HEK293 (cell line): Measurements from ENCODE around the gene MORF4L1.

Source experiments
- CTCF ChIA-PET: fragments of 350-600 bp; formaldehyde crosslinking; extraction: SDS; loops from one replicate; lab custom pipeline; 2021; ENCODE audit warnings: antibody characterized with exemption; lab: Yijun Ruan, JAX
- POLR2A ChIA-PET: fragments of 300-600 bp; formaldehyde crosslinking; extraction: SDS; loops from one replicate; lab custom pipeline; 2020; ENCODE audit warnings: antibody characterized with exemption, inconsistent platforms; lab: Yijun Ruan, JAX
- H3K27ac ChIP-seq: fragments of 200-500 bp; sonication (Bioruptor generic); 2 replicates; pipeline ENCODE4 v1.5.1; 2014; ENCODE audit warnings: low read depth, low read length, control low read depth, inconsistent platforms; ENCODE audit errors: extremely low read depth
- H3K36me3 ChIP-seq, 2 experiments: fragments of 200-500 bp in 1 of 2; sonication (Bioruptor generic) in 1 of 2; 1 replicate in 1 of 2; 2 replicates in 1 of 2; pipeline ENCODE4 v1.5.1; 2014 to 2017; ENCODE audit warnings: inconsistent platforms in 2 of 2, low read length in 2 of 2; ENCODE audit not compliant: control insufficient read depth in 2 of 2, insufficient read depth in 1 of 2
- H3K4me1 ChIP-seq: fragments of 200-500 bp; sonication (Bioruptor generic); 2 replicates; pipeline ENCODE4 v1.5.1; 2014; ENCODE audit warnings: mild to moderate bottlenecking, low read length, inconsistent platforms; ENCODE audit not compliant: control insufficient read depth, insufficient read depth
- H3K4me3 ChIP-seq: 2 replicates; pipeline ENCODE4 v1.5.1; 2011; ENCODE audit warnings: low read depth, mild to moderate bottlenecking, control low read depth, low read length, moderate library complexity
- H3K9me3 ChIP-seq: fragments of 200-500 bp; sonication (Bioruptor generic); 2 replicates; pipeline ENCODE4 v1.5.1; 2014; ENCODE audit warnings: low read depth, low read length, inconsistent platforms; ENCODE audit not compliant: control insufficient read depth, insufficient read depth
- SALL2 ChIP-seq: fragments of 450-650 bp; formaldehyde crosslinking; IDR thresholded peaks from 2 replicates; pipeline ENCODE4 v1.5.0; 2017; ENCODE audit warnings: missing biosample characterization, mild to moderate bottlenecking, missing genetic modification characterization, borderline replicate concordance
- SCRT1 ChIP-seq: fragments of 450-650 bp; formaldehyde crosslinking; IDR thresholded peaks from 2 replicates; pipeline ENCODE4 v1.5.1; 2016; ENCODE audit warnings: missing biosample characterization, missing genetic modification characterization, borderline replicate concordance
- ZFP41 ChIP-seq: fragments of 450-650 bp; formaldehyde crosslinking; IDR thresholded peaks from 2 replicates; pipeline ENCODE4 v1.5.1; 2016; ENCODE audit warnings: missing biosample characterization, missing genetic modification characterization, borderline replicate concordance
- ZIC2 ChIP-seq: fragments of 450-650 bp; formaldehyde crosslinking; IDR thresholded peaks from 2 replicates; pipeline ENCODE4 v1.5.1; 2016; ENCODE audit warnings: missing biosample characterization, missing genetic modification characterization
- ZNF155 ChIP-seq: fragments of 450-650 bp; formaldehyde crosslinking; IDR thresholded peaks from 2 replicates; pipeline ENCODE4 v1.5.1; 2016; ENCODE audit warnings: missing biosample characterization, missing genetic modification characterization
- ZNF2 ChIP-seq: fragments of 450-650 bp; formaldehyde crosslinking; IDR thresholded peaks from 2 replicates; pipeline ENCODE4 v1.5.1; 2016; ENCODE audit warnings: missing biosample characterization, missing genetic modification characterization
- ZNF214 ChIP-seq: fragments of 450-650 bp; formaldehyde crosslinking; IDR thresholded peaks from 2 replicates; pipeline ENCODE4 v1.5.1; 2017; ENCODE audit warnings: missing biosample characterization, mild to moderate bottlenecking, missing genetic modification characterization, borderline replicate concordance
- ZNF266 ChIP-seq: fragments of 450-650 bp; formaldehyde crosslinking; IDR thresholded peaks from 2 replicates; pipeline ENCODE4 v1.5.1; 2016; ENCODE audit warnings: missing biosample characterization, missing genetic modification characterization, low read depth
- ZNF549 ChIP-seq: fragments of 450-650 bp; IDR thresholded peaks from 2 replicates; pipeline ENCODE4 v1.5.1; 2018; ENCODE audit warnings: missing biosample characterization, missing genetic modification characterization, mild to moderate bottlenecking, inconsistent platforms, moderate library complexity
- ZNF571 ChIP-seq: fragments of 450-650 bp; formaldehyde crosslinking; IDR thresholded peaks from 2 replicates; pipeline ENCODE4 v1.5.0; 2017; ENCODE audit warnings: missing biosample characterization, missing genetic modification characterization
- ZNF624 ChIP-seq: fragments of 450-650 bp; formaldehyde crosslinking; IDR thresholded peaks from 2 replicates; pipeline ENCODE4 v1.5.1; 2017; ENCODE audit warnings: missing biosample characterization, missing genetic modification characterization
- ZNF660 ChIP-seq: fragments of 450-650 bp; IDR thresholded peaks from 2 replicates; pipeline ENCODE4 v1.5.1; 2018; ENCODE audit warnings: missing biosample characterization, mild to moderate bottlenecking, missing genetic modification characterization
- ZNF777 ChIP-seq: fragments of 450-650 bp; formaldehyde crosslinking; IDR thresholded peaks from 2 replicates; pipeline ENCODE4 v1.5.1; 2017; ENCODE audit warnings: missing biosample characterization, missing genetic modification characterization, borderline replicate concordance
- ZNF792 ChIP-seq: fragments of 450-650 bp; formaldehyde crosslinking; IDR thresholded peaks from 2 replicates; pipeline ENCODE4 v1.5.1; 2016; ENCODE audit warnings: missing biosample characterization, missing genetic modification characterization
- TF ChIP-seq, protein P1 (sequence below): fragments of 450-650 bp; formaldehyde crosslinking; IDR thresholded peaks from 2 replicates; pipeline ENCODE4 v1.5.1; 2016; ENCODE audit warnings: missing biosample characterization, missing genetic modification characterization, low read depth
- TF ChIP-seq, protein P2 (sequence below): fragments of 450-650 bp; formaldehyde crosslinking; IDR thresholded peaks from 2 replicates; pipeline ENCODE4 v1.5.1; 2017; ENCODE audit warnings: missing biosample characterization, missing genetic modification characterization
- TF ChIP-seq, protein P3 (sequence below): fragments of 450-650 bp; IDR thresholded peaks from 2 replicates; pipeline ENCODE4 v1.5.1; 2018; ENCODE audit warnings: missing biosample characterization, missing genetic modification characterization
- TF ChIP-seq, protein P4 (sequence below): fragments of 450-650 bp; formaldehyde crosslinking; IDR thresholded peaks from 2 replicates; pipeline ENCODE4 v1.5.1; 2016; ENCODE audit warnings: missing biosample characterization, missing genetic modification characterization

The MORF4L1 gene

DNA sequence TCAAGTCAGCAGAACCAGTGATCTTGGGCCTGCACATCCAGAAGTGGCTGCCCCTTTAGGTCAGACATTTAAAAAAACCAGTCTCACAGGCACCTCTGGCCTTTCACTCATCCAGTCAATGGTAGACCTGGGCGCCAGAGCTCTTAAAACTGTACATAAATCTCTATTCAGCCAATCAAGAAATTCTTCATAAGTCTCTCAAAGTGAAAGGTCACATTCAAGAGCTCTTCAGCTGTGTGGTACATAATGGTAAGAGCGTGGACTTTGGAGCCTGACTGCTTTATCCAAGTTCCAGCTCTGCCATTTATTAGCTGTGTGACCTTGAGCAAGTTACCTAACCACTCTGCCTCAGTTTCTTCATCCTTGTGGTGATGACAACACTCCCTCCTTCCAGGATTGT, 22.3 kb upstream of the MORF4L1 start (continued):
- TF ChIP-seq, protein P1, sequence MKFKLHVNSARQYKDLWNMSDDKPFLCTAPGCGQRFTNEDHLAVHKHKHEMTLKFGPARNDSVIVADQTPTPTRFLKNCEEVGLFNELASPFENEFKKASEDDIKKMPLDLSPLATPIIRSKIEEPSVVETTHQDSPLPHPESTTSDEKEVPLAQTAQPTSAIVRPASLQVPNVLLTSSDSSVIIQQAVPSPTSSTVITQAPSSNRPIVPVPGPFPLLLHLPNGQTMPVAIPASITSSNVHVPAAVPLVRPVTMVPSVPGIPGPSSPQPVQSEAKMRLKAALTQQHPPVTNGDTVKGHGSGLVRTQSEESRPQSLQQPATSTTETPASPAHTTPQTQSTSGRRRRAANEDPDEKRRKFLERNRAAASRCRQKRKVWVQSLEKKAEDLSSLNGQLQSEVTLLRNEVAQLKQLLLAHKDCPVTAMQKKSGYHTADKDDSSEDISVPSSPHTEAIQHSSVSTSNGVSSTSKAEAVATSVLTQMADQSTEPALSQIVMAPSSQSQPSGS (tag by site-specific recombination): no peak
- TF ChIP-seq, protein P2, sequence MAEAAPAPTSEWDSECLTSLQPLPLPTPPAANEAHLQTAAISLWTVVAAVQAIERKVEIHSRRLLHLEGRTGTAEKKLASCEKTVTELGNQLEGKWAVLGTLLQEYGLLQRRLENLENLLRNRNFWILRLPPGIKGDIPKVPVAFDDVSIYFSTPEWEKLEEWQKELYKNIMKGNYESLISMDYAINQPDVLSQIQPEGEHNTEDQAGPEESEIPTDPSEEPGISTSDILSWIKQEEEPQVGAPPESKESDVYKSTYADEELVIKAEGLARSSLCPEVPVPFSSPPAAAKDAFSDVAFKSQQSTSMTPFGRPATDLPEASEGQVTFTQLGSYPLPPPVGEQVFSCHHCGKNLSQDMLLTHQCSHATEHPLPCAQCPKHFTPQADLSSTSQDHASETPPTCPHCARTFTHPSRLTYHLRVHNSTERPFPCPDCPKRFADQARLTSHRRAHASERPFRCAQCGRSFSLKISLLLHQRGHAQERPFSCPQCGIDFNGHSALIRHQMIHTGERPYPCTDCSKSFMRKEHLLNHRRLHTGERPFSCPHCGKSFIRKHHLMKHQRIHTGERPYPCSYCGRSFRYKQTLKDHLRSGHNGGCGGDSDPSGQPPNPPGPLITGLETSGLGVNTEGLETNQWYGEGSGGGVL (tag by site-specific recombination): no peak
- TF ChIP-seq ZNF660 (tag by site-specific recombination): no peak
- TF ChIP-seq SCRT1 (tag by site-specific recombination): no peak
- TF ChIP-seq ZNF571: no peak
- TF ChIP-seq, protein P3, sequence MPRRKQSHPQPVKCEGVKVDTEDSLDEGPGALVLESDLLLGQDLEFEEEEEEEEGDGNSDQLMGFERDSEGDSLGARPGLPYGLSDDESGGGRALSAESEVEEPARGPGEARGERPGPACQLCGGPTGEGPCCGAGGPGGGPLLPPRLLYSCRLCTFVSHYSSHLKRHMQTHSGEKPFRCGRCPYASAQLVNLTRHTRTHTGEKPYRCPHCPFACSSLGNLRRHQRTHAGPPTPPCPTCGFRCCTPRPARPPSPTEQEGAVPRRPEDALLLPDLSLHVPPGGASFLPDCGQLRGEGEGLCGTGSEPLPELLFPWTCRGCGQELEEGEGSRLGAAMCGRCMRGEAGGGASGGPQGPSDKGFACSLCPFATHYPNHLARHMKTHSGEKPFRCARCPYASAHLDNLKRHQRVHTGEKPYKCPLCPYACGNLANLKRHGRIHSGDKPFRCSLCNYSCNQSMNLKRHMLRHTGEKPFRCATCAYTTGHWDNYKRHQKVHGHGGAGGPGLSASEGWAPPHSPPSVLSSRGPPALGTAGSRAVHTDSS: no peak
- TF ChIP-seq ZNF777 (tag by site-specific recombination): no peak

GRCh38 chr15:78850941-78851755, 21.5 kb upstream of the MORF4L1 start:
- TF ChIP-seq ZNF2 (tag by site-specific recombination) (no peak), ZIC2 (tag by site-specific recombination) (no peak), ZNF155 (no peak), ZNF549 (tag by site-specific recombination) (no peak), SALL2 (tag by site-specific recombination) (no peak), ZNF266 (tag by site-specific recombination) (no peak), ZNF214 (tag by site-specific recombination) (no peak), ZFP41 (tag by site-specific recombination) (no peak), ZNF792 (tag by site-specific recombination) (no peak), ZNF624 (tag by site-specific recombination) (no peak)
- TF ChIP-seq, protein P4, sequence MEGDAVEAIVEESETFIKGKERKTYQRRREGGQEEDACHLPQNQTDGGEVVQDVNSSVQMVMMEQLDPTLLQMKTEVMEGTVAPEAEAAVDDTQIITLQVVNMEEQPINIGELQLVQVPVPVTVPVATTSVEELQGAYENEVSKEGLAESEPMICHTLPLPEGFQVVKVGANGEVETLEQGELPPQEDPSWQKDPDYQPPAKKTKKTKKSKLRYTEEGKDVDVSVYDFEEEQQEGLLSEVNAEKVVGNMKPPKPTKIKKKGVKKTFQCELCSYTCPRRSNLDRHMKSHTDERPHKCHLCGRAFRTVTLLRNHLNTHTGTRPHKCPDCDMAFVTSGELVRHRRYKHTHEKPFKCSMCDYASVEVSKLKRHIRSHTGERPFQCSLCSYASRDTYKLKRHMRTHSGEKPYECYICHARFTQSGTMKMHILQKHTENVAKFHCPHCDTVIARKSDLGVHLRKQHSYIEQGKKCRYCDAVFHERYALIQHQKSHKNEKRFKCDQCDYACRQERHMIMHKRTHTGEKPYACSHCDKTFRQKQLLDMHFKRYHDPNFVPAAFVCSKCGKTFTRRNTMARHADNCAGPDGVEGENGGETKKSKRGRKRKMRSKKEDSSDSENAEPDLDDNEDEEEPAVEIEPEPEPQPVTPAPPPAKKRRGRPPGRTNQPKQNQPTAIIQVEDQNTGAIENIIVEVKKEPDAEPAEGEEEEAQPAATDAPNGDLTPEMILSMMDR (tag by site-specific recombination): no peak
- H3K4me1 ChIP-seq: no peaks in the 10 kb centered on the region
- POLR2A ChIA-PET: interaction anchor here (1.2 kb wide), 1 partner anchor 22 kb away, joined by 3 read pairs; the partner anchor contains the start of gene MORF4L1
- CTCF ChIA-PET: interaction anchor here (0.6 kb wide), 1 partner anchor 52 kb away, joined by 3 read pairs; no protein-coding TSS in a partner anchor
- no peaks in the 10 kb centered on the region for H3K9me3 ChIP-seq
- H3K27ac ChIP-seq: no peak overlapping the region
- no peak overlapping the region for H3K4me3 ChIP-seq
- H3K36me3 ChIP-seq: no peaks in the 10 kb centered on the region
